ENCODE measurements around the gene SRD5A1.

DNA sequence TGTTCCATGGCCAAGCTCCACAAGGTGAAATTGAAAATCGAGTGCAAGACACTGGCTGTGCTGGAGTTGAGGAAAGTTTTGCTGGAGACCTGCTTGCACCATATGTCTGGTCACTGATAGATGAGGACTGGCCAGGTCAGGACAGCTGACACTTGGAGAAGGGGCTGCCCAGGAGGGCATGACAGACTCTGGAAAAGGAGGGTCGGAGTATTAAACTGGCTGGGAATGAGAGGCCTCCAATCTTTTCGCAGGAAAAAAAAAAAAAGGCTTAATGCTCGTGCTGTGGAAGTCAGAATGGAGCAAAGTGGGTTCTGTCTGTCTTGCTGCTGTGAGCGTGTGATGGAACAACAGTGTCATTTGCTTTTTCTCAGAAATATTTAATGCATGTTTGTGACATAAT is 85.5 kb downstream of the SRD5A1 start:
- TF ChIP-seq EZH2phosphoT487 (IDR thresholded peaks at IDR 0.05; ENCODE audit: borderline replicate concordance, low read length) = no peak
- TF ChIP-seq, protein P1, sequence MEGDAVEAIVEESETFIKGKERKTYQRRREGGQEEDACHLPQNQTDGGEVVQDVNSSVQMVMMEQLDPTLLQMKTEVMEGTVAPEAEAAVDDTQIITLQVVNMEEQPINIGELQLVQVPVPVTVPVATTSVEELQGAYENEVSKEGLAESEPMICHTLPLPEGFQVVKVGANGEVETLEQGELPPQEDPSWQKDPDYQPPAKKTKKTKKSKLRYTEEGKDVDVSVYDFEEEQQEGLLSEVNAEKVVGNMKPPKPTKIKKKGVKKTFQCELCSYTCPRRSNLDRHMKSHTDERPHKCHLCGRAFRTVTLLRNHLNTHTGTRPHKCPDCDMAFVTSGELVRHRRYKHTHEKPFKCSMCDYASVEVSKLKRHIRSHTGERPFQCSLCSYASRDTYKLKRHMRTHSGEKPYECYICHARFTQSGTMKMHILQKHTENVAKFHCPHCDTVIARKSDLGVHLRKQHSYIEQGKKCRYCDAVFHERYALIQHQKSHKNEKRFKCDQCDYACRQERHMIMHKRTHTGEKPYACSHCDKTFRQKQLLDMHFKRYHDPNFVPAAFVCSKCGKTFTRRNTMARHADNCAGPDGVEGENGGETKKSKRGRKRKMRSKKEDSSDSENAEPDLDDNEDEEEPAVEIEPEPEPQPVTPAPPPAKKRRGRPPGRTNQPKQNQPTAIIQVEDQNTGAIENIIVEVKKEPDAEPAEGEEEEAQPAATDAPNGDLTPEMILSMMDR (conservative IDR thresholded peaks at IDR 0.05; ENCODE audit: low read depth, low read length) = no peak
- TF ChIP-seq EZH2 (IDR thresholded peaks at IDR 0.05; ENCODE audit: low read length, unreplicated experiment) = no peak
